C4-2B (cell line): ENCODE results near the gene MT1X.
"Not testable (repeated sequence)": the region's sequence is repeated elsewhere in the genome, so short reads cannot be mapped to it uniquely, and the experiment has no call there.

Experiments used
- CTCF ChIP-seq: fragments of 450-650 bp; conservative IDR thresholded peaks from 2 replicates; pipeline ENCODE4 v1.5.1; 2017; ENCODE audit warnings: mild to moderate bottlenecking
- ZFX ChIP-seq: fragments of 450-650 bp; IDR thresholded peaks from 2 replicates; pipeline ENCODE4 v1.6.1; 2017

DNA sequence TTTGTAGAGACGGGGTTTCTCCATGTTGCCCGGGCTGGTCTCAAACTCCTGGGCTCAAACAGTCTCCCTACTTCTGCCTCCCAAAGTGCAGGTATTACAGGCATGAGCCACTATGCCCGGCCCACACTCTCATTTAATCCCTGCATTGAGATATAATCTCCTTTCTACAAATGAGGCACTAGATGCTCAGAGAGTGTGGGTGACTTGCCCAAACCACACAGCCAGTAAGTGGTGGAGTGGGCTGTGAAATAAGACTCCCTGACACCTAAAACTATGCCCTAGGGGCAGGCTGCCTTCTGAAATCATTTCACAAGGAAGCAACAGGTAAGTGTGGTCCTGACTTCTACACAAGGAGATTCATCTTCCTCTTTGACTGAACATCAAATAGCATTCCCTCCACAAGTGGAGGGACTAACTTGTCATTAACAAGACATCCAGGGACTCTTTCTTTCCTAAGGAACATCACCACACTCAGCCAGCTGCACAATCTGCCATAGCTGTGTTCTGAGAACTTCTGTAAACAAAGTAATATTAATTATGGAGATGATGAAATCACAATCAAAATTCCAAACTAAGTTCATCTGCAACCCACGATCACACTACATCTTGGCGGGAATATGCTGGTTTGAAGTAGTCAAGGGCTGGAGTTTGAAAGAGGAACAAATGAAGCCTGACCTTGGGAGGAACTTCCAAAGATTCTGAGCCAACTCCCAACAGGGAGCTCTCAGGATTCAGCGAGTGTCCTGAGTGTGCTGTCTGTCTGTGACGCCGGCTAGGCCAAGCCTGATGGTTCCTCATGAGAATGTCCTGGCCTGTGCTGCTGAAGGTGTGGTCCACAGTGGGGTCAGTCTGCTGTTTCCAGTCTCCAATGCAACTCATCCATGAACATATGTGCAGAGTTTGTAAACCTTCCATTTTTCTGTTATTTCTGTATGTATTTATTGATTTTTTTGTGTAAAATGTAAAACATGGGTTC, 16.7 kb upstream of the MT1X start:
- TF ChIP-seq CTCF, ZFX: not testable (repeated sequence)
